ENCODE data around the gene DCP1B. TPM values are rescaled to one million over a fixed set of nuclear protein-coding genes. Genes with fewer than 3 reads are reported as not detected.

The DCP1B gene
- total RNA-seq, 1 experiment from 2014 or later, result 4.8 TPM

GRCh38 chr12:2052826-2053678, 48.8 kb upstream of the DCP1B start, which contains the start of gene CACNA1C:
TSS of gene CACNA1C (plus strand) at chr12:2052987. CDS start at chr12:2053563, 576 bp downstream.
- Histone ChIP-seq H3K27me3 (ENCODE audit: control insufficient read depth, insufficient read depth, low read length) (peaks cover 25% of the 10 kb centered on the region), H3K4me3 (ENCODE audit: low read depth in 2 of 2, low read length in 2 of 2) (peak within 1 kb of the TSS; percentile 27 to 39; a peak in 3 of 4 replicates), H3K4me1 (ENCODE audit: control insufficient read depth, insufficient read depth, low read length) (no peaks in the 10 kb centered on the region), H3K9me3 (ENCODE audit: control insufficient read depth, insufficient read depth, low read depth, low read length) (no peaks in the 10 kb centered on the region), H3K27ac (ENCODE audit: low read length) (no peak within 1 kb of the TSS), H3K36me3 (ENCODE audit: control insufficient read depth, insufficient read depth, low read length) (no peaks in the 10 kb centered on the region)
- in situ Hi-C loops (cut with HindIII; ENCODE audit: low pct_unique_long_range_greater_than_20kb, low sequenced_read_pairs), result no loop called here
- no TSS peak for BruUV-seq (replicated peaks)
- no peak for DNase-seq (ENCODE audit: low read depth, low spot score)
- intact Hi-C loops (cut with micrococcal nuclease; ENCODE audit: unreplicated experiment), result no loop called here
- peak; percentile 11; the same call in 1 of the 2 replicates for TF ChIP-seq CTCF (IDR thresholded peaks at IDR 0.05)
- no peak for TF ChIP-seq SIN3A (IDR thresholded peaks at IDR 0.05; ENCODE audit: borderline replicate concordance, insufficient read depth, low read depth, low read length)
- no peak for TF ChIP-seq TCF7L2 (IDR thresholded peaks at IDR 0.05; ENCODE audit: low read depth, low read length)
- ChIA-PET CTCF (no interaction called here), POLR2A (interaction anchor here (0.6 kb wide), 1 partner anchor 400 kb away, joined by 3 read pairs; no protein-coding TSS in a partner anchor)
- ATAC-seq, result peak; percentile 82

DNA sequence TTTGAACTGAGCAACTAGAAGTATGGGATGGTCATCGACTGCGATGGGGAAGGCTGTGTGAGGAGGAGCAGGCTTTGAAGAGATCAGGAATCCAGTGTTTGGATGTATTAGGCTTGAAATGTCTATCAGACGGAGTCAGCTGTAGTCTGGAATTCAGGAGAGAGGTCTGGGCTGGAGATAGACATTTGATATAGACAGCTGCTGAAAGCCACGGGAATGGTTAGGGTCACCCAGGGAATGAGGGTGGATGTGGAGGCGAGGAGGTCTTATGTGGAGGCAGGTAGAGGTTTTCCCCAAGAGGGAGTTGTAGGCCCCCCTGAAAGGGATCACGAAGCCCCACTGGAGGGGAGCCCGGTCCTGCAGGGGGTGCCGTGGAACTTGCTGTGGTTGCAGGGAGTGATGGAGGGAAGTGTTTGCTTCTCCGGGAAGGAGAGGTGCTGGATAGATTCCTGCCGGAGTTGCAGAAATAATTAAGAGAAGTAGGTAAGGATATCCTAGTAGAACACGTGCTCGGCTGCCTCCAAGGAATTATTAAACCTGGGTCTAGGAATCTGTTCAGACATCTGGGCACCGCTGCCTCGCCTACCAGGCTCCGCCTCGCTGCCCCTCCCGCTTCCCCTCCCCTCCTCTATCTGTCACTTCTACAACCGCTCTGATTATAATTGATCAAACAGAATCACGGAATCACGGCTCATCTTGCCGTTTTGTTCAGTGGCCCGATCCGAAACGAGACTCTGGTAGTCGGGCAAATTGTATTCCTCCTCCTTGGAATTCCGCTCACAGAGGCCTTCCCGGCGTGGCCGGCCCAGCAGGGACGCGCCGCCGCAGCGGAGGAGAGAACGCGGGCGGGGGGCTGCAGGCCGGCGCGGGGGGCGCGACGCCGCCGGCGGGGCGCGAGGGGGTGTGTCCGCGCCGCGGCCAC, 47.7 kb upstream of the DCP1B start:
- intact Hi-C loops (cut with micrococcal nuclease; ENCODE audit: unreplicated experiment) (no loop called here), in situ Hi-C loops (cut with HindIII; ENCODE audit: low pct_unique_long_range_greater_than_20kb, low sequenced_read_pairs) (no loop called here)
- CTCF ChIA-PET, result no interaction called here
- TF ChIP-seq TCF7L2 (IDR thresholded peaks at IDR 0.05; ENCODE audit: low read depth, low read length) (no peak), REST (IDR thresholded peaks at IDR 0.05; ENCODE audit: insufficient read depth in 1 of 2, low read depth in 2 of 2, low read length in 1 of 2) (no peak), CTCF (IDR thresholded peaks at IDR 0.05) (no peak), POLR2AphosphoS5 (IDR thresholded peaks at IDR 0.05; ENCODE audit: low read depth, low read length) (no peak)
- POLR2A ChIA-PET, result interaction anchor here (0.6 kb wide), 1 partner anchor 399 kb away, joined by 3 read pairs; no protein-coding TSS in a partner anchor
- no peaks in the 10 kb centered on the region for H3K9me3 ChIP-seq (ENCODE audit: control insufficient read depth, insufficient read depth, low read depth, low read length)
- BruUV-seq (replicated peaks), result no TSS peak
- ATAC-seq, result no peak
- H3K27me3 ChIP-seq (ENCODE audit: control insufficient read depth, insufficient read depth, low read length), result peaks cover 18% of the 10 kb centered on the region
- no peaks in the 10 kb centered on the region for H3K36me3 ChIP-seq (ENCODE audit: control insufficient read depth, insufficient read depth, low read length)
- no peak for DNase-seq (ENCODE audit: low read depth, low spot score)
- H3K4me3 ChIP-seq (ENCODE audit: low read depth in 2 of 2, low read length in 2 of 2), result peak overlapping the region in 1 of 2 experiments; percentile 23; a peak in 1 of 4 replicates
- no peak overlapping the region for H3K27ac ChIP-seq (ENCODE audit: low read length)
- H3K4me1 ChIP-seq (ENCODE audit: control insufficient read depth, insufficient read depth, low read length), result no peaks in the 10 kb centered on the region
